Motor neuron (in vitro differentiated cells): ENCODE results near the gene DHRS3. TPM values are rescaled to one million over a fixed set of nuclear protein-coding genes. Genes with fewer than 3 reads are reported as not detected.

Experiments
- ATAC-seq, 8 experiments: fragments of 200-7000 bp; cut with Tn5 transposase; replicated peaks in 6 of 8; 2 replicates each; pipeline ENCODE4 v1.8.0; 2021; ENCODE audit warnings: mild to moderate bottlenecking in 8 of 8, moderate library complexity in 8 of 8
- H3K27ac ChIP-seq, 2 donors: fragments of 250-450 bp; sonication (Bioruptor Pico); 2 replicates each; pipeline ENCODE4 v1.9.0; 2021; ENCODE audit warnings: antibody characterized with exemption in 2 of 2, mild to moderate bottlenecking in 2 of 2, moderate library complexity in 1 of 2
- H3K4me1 ChIP-seq, 2 donors: fragments of 250-450 bp; sonication (Bioruptor Pico); replicated peaks in 1 of 2; 2 replicates each; pipeline ENCODE4 v1.6.1; 2021; ENCODE audit warnings: antibody characterized with exemption in 2 of 2, mild to moderate bottlenecking in 2 of 2, moderate library complexity in 1 of 2
- H3K4me3 ChIP-seq, 5 donors: fragments of 250-450 bp; sonication (Bioruptor Pico); 2 replicates each; pipeline ENCODE4 v1.9.0; 2021; ENCODE audit warnings: antibody characterized with exemption in 5 of 5, mild to moderate bottlenecking in 5 of 5, moderate library complexity in 4 of 5
- WGBS, 10 experiments: fragments of 450-650 bp; shearing (Covaris generic); methylation state at CpG; one replicate each; pipeline ENCODE4 v1.0.0; 2022; 5-methylcytosine and 5-hydroxymethylcytosine counted together
- in situ Hi-C, 9 experiments: fragments of 400-800 bp; cut with MboI; loops; one replicate each; pipeline ENCODE4 v1.15.0; 2021; ENCODE audit warnings: low sequenced_read_pairs in 9 of 9, low pct_unique_long_range_greater_than_20kb in 2 of 9; ENCODE audit not compliant: unreplicated experiment in 9 of 9
- total RNA-seq, 8 experiments: library from RNA; unstranded; fragments of 300-600 nt; gene quantifications; 2 replicates each; pipeline versions ENCODE4 v1.2.3 to v1.2.4, GENCODE V29; 2022

Gene DHRS3
- total RNA-seq, 8 experiments from 2014 or later: 41.8 to 436 (median 115) TPM

DNA sequence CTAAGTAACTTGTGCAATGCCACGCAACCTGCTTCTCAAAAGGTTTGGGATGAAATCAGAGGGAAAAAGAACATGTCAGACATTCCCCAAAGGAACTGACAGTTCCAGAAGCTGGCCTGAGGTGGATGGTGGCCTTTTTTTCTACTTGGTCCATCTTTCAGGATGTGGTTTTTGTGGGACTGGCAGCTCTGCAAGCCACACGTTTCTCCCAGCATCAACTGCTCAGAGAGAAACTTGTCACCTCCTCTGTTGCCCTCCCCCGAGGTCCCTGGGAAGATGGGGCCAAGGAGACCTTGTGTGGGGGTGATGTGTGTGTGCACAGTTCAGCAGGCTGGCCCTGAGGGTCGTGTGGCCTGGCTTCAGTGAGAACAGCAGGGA, 2.5 kb upstream of the DHRS3 start:
- H3K4me3 ChIP-seq: no peak overlapping the region
- H3K27ac ChIP-seq: no peak overlapping the region
- no peak for ATAC-seq

DNA sequence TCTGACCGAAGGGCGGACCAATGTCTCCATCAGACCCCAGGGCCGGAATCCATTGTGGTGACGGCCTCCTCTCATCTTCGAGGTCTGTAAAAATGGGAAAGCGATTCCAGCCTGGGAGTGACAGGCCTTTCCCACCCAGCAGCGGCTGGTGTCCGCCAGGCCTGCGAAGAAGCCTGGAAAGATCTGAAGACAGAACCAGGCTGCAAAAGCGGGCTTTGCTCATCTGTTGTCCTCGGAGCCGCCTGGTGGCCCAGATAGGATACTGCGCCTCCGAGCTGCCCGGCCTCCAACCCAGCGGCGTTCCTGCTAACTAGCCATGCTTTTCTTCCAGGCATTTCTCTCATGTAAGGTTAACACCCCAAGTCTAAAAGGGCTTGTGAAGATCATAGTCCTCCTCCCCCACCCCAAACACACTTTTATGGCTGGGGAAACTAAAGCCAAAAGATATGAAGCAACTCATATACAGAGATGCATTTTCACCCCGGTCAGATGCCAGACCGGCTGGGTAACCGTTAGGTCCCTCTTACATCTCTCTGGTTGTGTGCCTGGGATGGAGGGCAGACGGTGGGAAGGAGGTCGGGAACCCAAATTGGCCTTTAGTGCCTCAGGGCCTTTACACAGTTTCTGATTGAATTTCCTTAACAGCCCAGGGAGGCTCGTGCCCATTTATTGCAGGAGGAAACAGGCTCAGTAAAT, 1.9 kb upstream of the DHRS3 start:
- in situ Hi-C loops: loop anchor here in 3 of 9 experiments (10.0 to 25.0 kb wide), 2 partner anchors 308 to 315 kb away; no protein-coding TSS in a partner anchor
- WGBS, 10 experiments: 0 to 70% (median 12%) methylated on average over 2 to 18 of the region's 23 CpGs; no CpG with 5 or more reads in 1 of the 10 experiments

More for the DNA sequence above, 2.5 kb upstream of the DHRS3 start:
- peaks cover 12 to 15% of the 10 kb centered on the region in 2 donors for H3K4me1 ChIP-seq
- in situ Hi-C loops: loop anchor here in 2 of 9 experiments (25.0 kb wide), 1 partner anchor 308 kb away; no protein-coding TSS in a partner anchor
- WGBS, 10 experiments: 17 to 100% (median 72%) methylated on average over 1 to 4 of the region's 4 CpGs; no CpG with 5 or more reads in 4 of the 10 experiments

DNA sequence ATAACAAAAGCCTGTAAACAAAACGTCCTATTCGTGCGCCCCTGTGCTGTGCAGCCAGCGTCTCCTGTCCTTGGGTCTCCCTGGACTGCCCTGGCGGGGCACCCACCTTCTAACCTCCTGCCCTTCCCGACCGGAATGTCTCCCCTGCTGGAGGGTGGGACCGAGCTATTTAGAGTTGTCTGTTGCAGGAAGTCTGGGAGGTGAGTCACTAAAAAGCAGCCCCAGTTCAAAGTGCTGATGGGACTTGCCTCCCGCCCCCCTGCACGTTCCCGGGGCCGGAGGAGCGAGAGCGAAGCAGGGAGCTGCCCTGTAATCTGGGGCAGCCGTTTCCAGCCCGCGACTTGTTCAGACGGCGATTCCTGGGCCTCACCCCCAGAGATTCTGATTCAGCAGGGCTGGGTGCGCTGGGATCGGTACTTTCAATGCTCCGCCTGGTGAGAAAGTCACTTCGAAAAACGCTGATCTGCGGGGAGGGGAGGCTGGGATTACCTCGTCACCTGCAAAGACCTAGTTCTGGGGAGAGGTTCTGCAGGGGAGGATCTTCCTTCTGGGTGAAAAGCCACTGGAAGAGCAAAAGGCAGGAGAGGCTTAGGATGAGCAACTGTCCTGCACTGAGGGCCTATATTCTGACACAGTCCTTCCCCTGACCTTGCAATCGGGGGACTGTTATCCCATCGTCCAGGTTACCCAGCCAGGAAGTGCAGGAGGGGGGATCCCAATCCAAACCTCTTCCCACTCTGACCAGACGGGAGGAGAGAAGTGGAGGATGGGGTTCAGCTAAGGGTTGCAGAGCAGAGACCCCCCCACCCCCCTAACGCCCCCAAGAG, 1.2 kb upstream of the DHRS3 start:
- 0 to 28% (median 14%) methylated on average over 2 to 26 of the region's 30 CpGs; no CpG with 5 or more reads in 2 of the 10 experiments for WGBS, 10 experiments
- H3K4me3 ChIP-seq: peak overlapping the region; percentile 40 to 66 (median 47)
- H3K27ac ChIP-seq: peak overlapping the region; percentile 61 to 83
- H3K4me1 ChIP-seq: peaks cover 23 to 28% of the 10 kb centered on the region in 2 donors
- in situ Hi-C loops: loop anchor here in 3 of 9 experiments (10.0 to 25.0 kb wide), 2 partner anchors 307 to 314 kb away; no protein-coding TSS in a partner anchor
- peak; percentile 18 to 48 (median 40) for ATAC-seq

More for the DNA sequence above, 1.9 kb upstream of the DHRS3 start:
- H3K27ac ChIP-seq: peak overlapping the region; percentile 61 to 83
- peak overlapping the region in 4 of 5 donors; percentile 40 to 66 (median 50) for H3K4me3 ChIP-seq
- H3K4me1 ChIP-seq: peaks cover 18 to 20% of the 10 kb centered on the region in 2 donors
- peak; percentile 17 to 67 (median 53) for ATAC-seq

DNA sequence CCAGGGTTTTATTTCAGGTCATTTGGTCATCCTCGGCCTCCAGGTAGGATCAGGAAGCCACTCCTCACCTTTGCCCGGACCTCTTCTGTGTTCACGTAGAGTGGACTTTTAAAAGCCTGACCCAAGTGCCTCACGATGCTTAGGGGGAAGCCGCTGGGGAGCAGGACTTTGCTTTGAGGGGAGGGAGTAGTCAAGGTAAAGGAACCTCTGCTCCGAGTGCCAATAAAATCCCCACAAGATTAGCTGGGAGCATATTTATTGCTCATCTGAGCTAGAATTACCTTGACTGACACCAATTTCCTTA, 603 bp upstream of the DHRS3 start:
- H3K4me3 ChIP-seq: peak overlapping the region; percentile 40 to 66 (median 47)
- in situ Hi-C loops: loop anchor here in 3 of 9 experiments (10.0 to 25.0 kb wide), 2 partner anchors 306 to 314 kb away; no protein-coding TSS in a partner anchor
- peak in 2 of 8 experiments; percentile 0 to 1 for ATAC-seq
- peak overlapping the region; percentile 61 to 83 for H3K27ac ChIP-seq
- WGBS, 10 experiments: 0 to 48% (median 0%) methylated on average over 1 to 5 of the region's 6 CpGs; no CpG with 5 or more reads in 2 of the 10 experiments
- H3K4me1 ChIP-seq: peaks cover 26 to 28% of the 10 kb centered on the region in 2 donors

DNA sequence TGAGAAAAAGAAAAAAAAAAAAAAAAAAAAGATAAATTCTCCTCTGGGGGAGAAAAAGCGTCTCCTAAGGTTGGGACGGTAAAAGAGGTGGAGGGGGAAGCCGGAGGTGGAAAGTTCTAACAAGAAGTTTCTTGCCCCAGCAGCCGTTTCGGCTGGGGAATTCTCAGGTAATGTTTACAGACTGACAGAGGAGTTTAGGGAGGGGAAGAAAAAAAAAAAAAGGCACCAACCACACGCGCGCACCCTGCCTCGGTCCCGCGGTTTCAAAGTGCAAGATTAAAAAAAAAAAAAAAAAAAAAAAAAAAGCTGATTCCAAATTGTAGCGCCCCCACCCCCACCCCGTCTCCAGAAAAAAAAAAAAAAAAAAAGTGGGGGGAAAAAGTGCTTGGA, 504 bp downstream of the DHRS3 start:
- Histone ChIP-seq H3K27ac (peak overlapping the region; percentile 62 to 83), H3K4me1 (peaks cover 26 to 28% of the 10 kb centered on the region in 2 donors), H3K4me3 (peak overlapping the region; percentile 40 to 66 (median 47))
- 0 to 2% (median 0%) methylated on average over 2 to 13 of the region's 13 CpGs; no CpG with 5 or more reads in 1 of the 10 experiments for WGBS, 10 experiments
- in situ Hi-C loops: loop anchor here in 3 of 9 experiments (10.0 to 25.0 kb wide), 2 partner anchors 305 to 313 kb away; no protein-coding TSS in a partner anchor
- ATAC-seq: no peak

DNA sequence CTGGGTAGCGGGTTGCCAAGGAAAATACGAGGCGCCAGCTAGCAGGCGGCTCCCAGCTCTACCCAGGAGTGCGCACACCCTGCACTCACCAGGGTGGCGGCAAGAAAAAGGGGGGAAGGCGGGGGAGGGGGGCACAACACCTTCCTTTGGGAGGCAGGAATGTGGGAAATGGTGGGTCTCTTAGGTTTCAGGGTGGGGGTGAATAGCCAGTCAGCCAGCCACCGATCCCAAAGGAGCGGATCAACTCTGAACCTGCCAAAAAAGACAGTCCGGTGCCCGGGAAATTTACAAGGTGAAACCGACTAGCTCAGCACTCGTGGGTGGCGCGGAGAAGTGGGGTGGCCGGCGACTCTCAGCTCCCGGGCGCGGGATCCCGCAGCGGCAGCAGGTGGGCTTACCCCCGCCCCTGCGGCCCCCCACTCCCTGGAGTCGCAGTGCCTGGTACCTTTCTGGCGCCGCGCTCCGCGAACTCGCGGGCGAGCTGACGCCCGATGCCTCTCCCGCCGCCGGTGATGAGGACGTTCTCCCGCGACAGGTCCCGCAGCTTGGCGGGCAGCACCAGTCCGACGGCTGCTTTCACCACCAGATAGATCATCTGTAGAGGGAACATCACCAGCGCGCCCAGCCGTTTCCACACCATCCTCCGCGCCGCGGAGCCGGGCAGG, 1.2 kb downstream of the DHRS3 start:
- 0 to 2% (median 0%) methylated on average over 6 to 36 of the region's 53 CpGs; no CpG with 5 or more reads in 6 of the 10 experiments for WGBS, 10 experiments
- peak in 5 of 8 experiments; percentile 13 to 33 (median 19) for ATAC-seq
- peak overlapping the region; percentile 40 to 66 (median 47) for H3K4me3 ChIP-seq
- peaks cover 23 to 26% of the 10 kb centered on the region in 2 donors for H3K4me1 ChIP-seq
- in situ Hi-C loops: loop anchor here in 3 of 9 experiments (10.0 to 25.0 kb wide), 2 partner anchors 305 to 312 kb away; no protein-coding TSS in a partner anchor
- peak overlapping the region; percentile 62 to 83 for H3K27ac ChIP-seq

DNA sequence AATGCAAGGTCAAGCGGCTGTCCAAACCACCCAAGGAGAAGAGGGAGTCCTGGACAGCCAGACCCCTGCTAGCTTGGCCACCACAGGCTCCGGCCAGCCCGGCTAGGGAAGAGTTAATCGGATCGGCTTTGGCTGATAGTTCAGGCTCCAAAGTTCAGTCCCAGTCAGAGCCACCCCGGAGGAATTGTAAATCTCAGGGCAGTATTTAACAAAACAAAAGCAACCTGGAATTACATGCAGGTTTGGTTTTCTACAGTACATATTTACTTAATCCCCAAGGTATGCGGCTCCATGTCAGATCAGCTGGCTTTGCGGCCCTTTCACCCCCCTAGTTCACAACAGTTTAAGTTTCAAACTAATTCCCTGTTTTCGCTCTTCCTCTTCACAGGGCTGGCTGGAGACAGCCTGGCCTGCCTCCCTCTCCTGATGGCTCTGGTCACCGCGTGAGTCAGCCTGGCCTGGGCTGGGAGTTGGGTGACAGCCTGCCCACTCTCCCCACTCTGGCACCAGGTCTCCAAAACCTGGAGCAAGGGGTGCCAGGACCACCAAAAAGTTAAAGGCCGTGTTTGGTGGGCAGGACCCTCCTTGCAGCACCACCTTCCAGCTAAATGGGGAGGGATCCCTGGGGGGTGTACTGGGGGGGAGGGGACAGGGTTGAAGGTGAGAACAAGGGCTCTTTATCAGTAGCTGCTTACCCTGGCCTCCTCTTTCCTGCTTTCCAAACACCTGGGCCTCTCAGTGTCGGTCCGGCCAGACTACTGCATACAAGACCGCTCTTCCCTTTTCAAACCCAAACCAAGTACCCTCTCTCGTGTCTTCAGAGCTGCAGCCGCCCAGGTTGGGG, 1.9 kb downstream of the DHRS3 start:
- peak in 7 of 8 experiments; percentile 2 to 52 (median 31) for ATAC-seq
- peaks cover 20 to 25% of the 10 kb centered on the region in 2 donors for H3K4me1 ChIP-seq
- in situ Hi-C loops: loop anchor here in 3 of 9 experiments (10.0 to 25.0 kb wide), 2 partner anchors 304 to 311 kb away; no protein-coding TSS in a partner anchor
- H3K27ac ChIP-seq: peak overlapping the region; percentile 62 to 83
- WGBS, 10 experiments: 0 to 6% (median 1%) methylated on average over 1 to 10 of the region's 17 CpGs; no CpG with 5 or more reads in 2 of the 10 experiments
- peak overlapping the region; percentile 40 to 66 (median 47) for H3K4me3 ChIP-seq

DNA sequence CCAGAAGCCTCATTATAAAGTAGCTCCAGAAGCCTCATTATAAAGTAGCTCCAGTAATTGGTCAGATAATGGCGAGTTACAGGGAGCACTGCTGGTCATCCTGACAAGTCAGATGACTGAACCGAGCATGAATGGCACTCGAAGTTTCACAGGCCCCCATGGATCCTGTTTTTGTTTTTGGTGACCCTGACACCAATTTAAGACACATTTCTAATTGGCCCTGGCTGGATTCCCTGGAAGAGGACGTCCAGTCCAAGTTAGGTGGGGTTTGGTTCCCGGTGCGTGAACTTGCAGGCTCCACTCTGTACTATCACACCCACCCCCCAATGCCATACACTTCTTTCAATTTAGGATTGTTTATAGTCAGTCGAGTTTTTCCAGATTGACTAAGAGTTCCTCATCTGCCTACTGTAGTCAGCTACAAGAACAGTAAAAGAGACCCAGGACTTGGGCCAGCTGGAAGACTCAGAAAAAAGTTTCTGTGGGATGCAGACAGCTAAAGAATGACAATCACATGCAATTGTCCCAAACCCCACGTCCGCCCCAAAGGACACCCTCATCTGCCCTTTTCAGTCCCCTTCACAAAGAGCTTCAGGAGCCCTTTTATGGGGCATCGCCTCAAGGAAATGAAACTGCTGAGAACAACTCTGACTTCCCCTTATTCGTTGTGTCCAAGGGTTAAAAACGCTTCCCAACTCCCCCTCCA, 2.7 kb downstream of the DHRS3 start:
- Histone ChIP-seq H3K4me1 (peaks cover 17 to 25% of the 10 kb centered on the region in 2 donors), H3K4me3 (peak overlapping the region; percentile 40 to 66 (median 47)), H3K27ac (peak overlapping the region; percentile 62 to 83)
- ATAC-seq: no peak
- WGBS, 10 experiments: 5 to 25% (median 13%) methylated on average over 4 to 12 of the region's 12 CpGs; no CpG with 5 or more reads in 3 of the 10 experiments
- in situ Hi-C loops: loop anchor here in 3 of 9 experiments (10.0 to 25.0 kb wide), 2 partner anchors 303 to 311 kb away; no protein-coding TSS in a partner anchor

DNA sequence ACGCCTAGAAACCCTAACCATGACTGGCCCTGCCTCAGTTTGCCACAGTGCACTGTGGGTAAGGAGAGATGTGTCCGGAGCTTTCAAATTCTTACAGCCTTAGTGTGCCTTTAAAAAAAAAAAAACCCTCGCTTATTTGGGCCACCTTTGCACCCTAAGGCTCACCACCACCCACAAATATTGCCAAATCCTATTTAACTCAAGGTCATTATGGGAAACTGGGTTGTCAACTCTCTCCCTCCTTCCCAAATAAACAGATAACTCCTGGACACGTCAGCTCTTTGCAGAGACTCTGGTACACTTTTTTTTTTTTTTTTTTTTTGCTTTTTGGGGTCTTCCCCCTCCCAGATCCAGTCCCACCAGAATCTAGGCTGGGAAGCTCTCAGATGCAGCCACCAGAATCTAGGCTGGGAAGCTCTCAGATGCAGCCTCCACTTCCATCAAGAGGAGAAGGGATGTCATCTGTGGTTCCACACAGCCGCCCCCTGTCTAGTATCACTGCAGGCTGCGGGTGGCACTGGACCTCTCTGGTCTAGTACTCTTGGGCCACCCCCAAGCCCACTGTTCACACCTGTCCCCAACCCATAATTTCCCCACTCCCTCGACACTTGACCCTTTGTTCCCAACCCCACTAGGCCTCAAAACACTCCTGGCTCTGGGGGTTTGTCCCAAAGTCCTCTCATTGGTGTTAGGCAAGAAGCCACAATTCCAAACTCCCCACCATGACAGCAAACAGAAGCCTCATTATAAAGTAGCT, 3.4 kb downstream of the DHRS3 start:
- Histone ChIP-seq H3K27ac (no peak overlapping the region), H3K4me1 (peaks cover 13 to 25% of the 10 kb centered on the region in 2 donors), H3K4me3 (peak overlapping the region in 3 of 5 donors; percentile 40 to 54 (median 47))
- no peak for ATAC-seq
- 79 to 100% (median 88%) methylated on average over 1 to 7 of the region's 7 CpGs; no CpG with 5 or more reads in 1 of the 10 experiments for WGBS, 10 experiments
- in situ Hi-C loops: loop anchor here in 3 of 9 experiments (10.0 to 25.0 kb wide), 2 partner anchors 302 to 310 kb away; no protein-coding TSS in a partner anchor

DNA sequence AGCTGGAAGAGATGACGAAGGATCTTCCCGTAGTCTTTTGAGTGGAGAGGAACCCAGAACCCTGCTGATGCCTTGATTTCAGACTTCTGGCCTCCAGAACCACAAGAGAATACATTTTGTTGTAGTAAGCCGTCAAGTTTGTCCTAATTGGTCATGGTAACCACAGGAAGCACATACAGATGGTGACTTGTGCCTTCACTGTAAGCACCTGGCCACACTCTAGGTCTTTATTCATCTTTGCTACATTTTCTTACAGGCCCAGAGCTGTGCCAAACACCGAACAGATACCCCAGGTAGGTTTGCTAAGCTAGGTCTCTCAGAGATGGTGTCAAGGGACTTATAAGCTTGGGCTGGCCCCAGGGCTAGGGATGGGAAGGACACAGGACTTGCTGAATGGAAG, 4.8 kb downstream of the DHRS3 start:
- 63 to 100% (median 94%) methylated on average over 1 to 4 of the region's 4 CpGs; no CpG with 5 or more reads in 3 of the 10 experiments for WGBS, 10 experiments
- no peak overlapping the region for H3K4me3 ChIP-seq
- no peak overlapping the region for H3K27ac ChIP-seq
- in situ Hi-C loops: loop anchor here in 3 of 9 experiments (10.0 to 25.0 kb wide), 2 partner anchors 301 to 308 kb away; no protein-coding TSS in a partner anchor
- no peak for ATAC-seq
- peaks cover 22 to 23% of the 10 kb centered on the region in 2 donors for H3K4me1 ChIP-seq
